CD4-positive, alpha-beta T cell treated with Interleukin-6 for 4 hours (primary cell): Measurements from ENCODE around the gene ABCA8.
"Not testable (repeated sequence)": the region's sequence is repeated elsewhere in the genome, so short reads cannot be mapped to it uniquely, and the experiment has no call there.

Experiments
- DNase-seq: peaks from one replicate; pipeline ENCODE4 v3.0.0-alpha.2; 2020; ENCODE audit warnings: mixed read lengths

The ABCA8 gene

GRCh38 chr17:68955181-68955841 is at the start of gene ABCA8:
Gene ABCA8, minus strand, starts transcription at chr17:68955392. Its CDS starts 13,358 bp downstream, at chr17:68942034.
- DNase-seq: no peak

GRCh38 chr17:69004759-69005158 is 49.6 kb upstream of the ABCA8 start:
- not testable (repeated sequence) for DNase-seq

GRCh38 chr17:68999743-69000142 is 44.6 kb upstream of the ABCA8 start:
- not testable (repeated sequence) for DNase-seq

DNA sequence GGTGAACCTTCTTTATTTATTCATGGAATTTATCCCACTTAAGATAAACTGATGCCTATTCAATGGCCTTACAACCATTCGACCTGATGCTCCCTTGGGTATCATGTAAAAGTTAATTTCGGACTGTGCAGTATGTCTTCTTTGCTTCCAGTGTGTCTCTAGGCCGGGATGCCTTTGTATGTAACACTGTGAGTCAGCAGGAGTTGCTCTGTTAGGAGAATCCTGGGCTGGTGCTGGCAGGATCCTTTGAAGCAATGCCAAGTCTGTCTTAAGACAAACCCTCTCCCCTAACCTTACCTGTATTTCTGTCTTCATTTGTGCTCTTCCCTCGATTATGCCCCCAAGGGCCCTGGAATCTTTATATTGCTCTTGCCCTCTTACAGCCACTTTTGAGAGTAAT is 37.9 kb upstream of the ABCA8 start:
- DNase-seq: no peak

DNA sequence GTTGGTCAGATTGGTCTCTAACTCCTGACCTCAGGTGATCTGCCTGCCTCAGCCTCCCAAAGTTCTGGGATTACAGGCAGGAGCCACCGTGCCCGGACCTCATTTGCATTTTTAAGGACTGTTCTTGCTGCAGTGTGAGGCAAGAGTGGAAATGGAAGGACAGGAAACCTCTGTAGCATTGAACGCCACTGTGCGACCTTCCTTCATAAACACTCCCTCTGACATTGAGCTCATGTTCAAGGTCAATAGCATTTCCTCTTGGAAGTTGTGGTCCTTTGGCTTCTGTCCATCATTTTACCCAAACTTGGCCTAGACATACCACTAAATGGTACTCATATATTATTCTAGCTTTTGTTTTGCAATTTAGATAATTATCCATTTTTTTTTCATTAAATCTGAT is 32.8 kb upstream of the ABCA8 start:
- no peak for DNase-seq

DNA sequence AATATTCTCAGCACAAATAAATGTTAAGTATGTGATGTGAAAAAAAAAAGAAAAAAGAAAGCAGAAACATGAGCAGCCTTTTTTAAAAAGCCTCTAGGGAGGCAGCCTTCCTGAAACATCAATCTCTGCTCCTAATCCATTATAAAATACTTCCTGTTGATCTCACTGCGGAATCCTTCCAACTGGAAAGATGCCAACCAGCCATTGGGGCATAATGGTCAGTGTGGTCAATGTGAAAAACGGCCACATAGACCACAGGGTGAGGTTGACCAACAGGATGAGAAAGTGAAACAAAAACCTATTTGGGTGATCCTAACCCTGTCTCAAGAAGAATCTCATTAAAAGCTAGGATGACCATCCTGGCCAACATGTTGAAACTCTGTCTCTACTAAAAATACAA is 26.1 kb upstream of the ABCA8 start:
- no peak for DNase-seq

DNA sequence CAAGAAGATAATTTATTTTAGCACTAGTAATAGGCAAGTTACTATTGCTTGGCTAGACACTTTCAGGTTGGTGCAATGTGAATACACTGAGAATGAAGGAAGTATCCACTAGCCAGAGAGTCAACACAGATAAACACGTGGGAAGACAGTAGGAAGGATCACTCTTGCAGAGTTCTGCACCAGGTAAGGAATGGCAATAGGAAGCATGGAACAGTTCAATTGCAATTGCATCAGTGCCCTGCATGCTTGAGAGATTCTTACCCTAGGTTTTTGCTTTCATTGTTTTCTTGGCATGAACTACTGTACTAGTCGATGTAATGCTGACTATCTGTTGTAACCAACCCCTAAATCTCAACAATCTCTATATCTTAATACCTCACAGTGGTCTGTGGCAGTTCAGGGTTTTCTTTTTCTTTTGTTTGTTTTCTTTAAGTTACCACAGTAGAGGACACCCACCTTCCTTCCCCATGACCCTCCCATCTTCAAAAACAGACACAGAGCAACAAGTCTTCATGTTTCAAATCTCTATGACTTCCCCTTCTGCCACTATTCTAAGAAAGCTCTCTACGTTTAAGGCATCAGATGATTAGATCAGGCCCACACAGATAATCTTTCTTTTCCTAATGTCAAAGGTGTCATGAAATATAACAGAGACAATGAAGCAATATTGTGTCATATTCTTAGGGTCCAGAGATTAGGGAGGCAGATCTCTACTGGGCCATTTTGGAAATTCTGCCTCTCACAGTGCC is 18.1 kb upstream of the ABCA8 start:
- no peak for DNase-seq

DNA sequence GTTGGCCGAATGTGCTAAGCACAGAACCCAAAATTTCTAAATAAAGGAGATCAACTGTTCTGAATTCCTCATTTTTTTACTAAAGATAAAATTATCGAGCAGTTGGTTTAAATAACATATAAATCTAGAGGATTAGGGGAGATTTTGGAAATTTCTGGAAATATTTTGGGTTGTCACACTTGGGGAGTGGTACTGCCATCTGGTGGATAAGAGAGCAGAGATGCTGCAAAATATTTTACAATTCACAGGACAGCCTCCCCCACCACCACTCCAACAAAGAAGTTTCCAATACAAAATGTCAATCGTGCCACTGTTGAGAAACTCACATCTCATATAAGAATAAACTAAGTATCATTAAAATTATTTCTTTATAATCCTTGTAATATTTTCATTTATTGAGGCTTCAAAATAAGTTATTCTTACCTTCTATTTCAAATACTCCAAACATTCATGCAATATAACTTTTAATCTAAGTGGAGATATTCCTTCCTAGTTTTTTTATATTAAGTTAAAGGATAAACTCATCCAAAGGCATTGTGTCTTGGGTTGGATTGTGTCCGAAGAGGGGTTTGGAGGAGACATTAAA is 17.0 kb upstream of the ABCA8 start:
- DNase-seq: no peak

DNA sequence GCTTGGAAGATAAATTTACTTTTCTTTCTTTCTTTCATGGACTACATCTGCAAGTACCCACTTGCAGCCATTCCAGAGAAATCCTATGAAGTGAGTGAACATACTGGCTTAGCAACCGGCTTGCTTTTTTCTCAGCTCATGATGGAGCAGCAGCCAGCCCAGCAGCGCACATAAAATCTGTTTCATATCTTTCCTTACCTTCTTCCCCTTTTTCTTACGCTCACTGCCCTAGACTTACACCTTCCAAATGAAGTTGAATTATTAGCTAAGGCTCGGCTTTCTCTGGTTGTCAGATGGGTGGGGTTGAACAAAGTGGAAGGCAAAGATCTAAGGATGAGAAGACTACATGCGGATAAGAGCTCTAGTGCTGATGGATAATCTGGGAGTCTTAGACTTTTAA is 13.9 kb upstream of the ABCA8 start:
- no peak for DNase-seq

GRCh38 chr17:68963958-68964357 is 8.8 kb upstream of the ABCA8 start:
- DNase-seq: no peak

- DNase-seq: no peak
Measured at GRCh38 chr17:68961214-68961882, 6.2 kb upstream of the ABCA8 start.

DNA sequence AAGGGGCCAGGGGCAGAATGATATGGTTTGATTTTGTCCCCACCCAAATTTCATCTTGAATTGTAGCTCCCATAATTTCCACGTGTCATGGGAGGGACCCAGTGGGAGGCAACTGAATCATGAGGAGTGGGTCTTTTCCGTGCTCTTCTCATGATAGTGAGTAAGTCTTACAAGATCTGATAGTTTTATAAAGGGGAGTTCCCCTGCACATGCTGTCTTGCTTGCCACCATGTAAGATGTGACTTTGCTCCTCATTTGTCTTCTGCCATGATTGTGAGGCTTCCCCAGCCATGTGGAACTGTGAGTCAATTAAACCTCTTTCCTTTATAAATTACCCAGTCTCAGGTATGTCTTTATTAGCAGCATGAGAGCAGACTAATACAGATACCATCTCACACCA is 3.9 kb upstream of the ABCA8 start:
- DNase-seq: not testable (repeated sequence)

DNA sequence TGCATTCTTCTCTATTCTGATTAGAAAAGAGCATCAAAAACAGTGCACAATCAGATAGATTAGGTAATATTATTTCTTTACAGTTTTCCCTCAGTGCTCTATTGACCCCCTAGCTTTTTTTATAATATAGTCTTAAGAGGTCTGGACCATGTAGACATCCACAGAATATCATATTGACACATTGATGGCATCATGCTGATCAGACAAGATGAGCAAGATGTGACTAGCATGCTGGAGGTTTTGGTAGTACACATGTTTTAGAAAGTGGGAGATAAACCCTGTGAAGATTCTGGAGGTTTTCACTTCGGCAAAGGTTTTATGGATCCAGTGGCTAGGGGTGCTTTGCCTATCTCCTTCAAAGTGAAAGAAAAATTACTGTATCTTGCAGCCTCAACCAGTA is 2.8 kb upstream of the ABCA8 start:
- DNase-seq: no peak

DNA sequence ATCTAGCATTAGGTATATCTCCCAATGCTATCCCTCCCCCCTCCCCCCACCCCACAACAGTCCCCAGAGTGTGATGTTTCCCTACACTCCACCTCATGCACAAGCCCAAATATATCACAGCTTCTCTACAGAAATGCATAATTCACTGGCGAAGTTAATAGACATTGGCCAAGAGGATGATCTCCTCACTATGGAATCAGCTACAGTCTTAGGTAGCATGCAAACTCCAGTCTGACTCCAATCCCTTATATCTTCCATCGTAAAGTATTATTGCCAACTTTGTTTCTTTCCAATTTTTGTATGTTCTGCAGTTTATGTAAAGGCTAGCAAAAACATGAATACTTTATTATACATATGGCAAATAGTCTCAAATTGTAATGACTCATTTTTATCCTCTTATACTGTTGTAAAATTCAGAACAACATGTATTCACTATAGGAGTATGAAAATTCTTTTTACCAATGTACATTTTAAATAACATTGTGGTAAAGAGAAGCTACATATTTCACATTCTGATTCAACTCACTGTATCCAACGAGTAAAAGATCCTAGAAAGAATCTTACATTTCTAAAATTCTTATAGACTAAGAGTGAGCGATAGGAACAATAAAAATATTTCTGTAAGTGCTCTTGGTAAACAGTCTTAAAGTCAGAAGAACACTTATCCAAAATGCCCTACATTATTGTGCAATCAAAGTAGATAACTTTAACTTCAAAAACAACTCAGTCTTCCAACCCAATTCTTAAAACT is 871 bp downstream of the ABCA8 start:
- no peak for DNase-seq

DNA sequence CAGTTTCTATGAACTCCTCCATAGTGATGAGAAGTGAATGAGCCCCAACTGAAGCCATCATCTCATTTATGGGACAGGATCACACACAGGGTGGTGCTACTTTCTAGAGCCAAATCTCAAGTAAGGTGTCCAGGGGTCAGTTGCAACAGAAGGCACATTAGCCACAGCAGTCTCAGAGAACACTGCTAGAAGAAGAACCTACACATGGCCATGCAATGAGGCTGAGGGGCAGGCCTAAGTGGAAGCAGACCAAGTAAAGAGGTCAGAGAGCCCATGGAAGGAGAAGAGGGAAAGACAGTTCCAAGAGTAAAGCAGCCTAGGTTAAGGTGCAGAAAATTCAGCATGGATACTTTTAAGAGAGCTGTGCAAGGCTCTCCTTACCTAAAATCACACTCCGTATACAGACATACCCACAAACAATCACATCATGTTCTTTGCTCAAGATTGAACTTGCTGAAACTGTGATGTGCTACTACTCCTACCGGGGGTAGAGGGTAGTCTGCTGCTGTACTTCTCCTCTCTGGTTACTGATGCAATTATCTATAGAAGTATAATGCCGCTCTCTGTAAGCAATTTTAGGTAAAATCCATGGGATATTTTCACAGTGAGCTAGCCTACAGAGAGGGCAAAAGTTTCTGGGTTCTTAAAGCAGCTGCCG is 1.7 kb downstream of the ABCA8 start:
- DNase-seq: no peak

DNA sequence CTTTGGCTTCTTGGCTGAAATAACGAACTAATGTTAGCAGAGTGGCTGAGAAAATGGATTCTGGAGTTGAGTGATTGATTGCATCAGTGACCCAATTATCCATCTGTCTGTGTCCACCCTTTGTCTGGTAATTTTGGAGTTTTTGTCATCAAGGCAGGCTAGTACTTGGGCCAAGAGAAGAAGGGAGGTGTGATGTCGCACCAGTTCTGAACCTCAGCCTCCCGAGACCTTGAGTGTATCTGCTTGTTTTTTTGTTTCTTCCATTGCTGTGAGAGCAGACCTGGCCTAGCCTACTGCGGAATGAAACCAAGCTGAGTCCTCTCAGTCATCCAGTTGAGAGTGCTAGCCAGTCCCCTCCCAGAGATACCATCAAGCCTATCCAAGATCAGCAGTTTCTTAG is 4.5 kb downstream of the ABCA8 start:
- no peak for DNase-seq

DNA sequence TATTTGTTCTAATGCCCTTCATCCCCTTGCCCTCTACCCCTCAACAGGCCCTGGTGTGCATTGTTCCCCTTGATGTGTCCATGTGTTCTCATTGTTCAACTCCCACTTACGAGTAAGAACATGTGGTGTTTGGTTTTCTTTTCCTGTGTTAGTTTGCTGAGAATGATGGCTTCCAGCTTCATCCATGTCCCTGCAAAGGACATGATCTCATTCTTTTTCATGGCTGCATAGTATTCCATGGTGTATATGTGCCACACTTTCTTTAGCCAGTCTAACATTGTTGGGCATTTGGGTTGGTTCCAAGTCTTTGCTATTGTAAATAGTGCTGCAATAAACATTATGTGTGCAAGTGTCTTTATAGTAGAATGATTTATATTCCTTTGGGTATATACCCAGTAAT is 7.3 kb downstream of the ABCA8 start:
- not testable (repeated sequence) for DNase-seq

DNA sequence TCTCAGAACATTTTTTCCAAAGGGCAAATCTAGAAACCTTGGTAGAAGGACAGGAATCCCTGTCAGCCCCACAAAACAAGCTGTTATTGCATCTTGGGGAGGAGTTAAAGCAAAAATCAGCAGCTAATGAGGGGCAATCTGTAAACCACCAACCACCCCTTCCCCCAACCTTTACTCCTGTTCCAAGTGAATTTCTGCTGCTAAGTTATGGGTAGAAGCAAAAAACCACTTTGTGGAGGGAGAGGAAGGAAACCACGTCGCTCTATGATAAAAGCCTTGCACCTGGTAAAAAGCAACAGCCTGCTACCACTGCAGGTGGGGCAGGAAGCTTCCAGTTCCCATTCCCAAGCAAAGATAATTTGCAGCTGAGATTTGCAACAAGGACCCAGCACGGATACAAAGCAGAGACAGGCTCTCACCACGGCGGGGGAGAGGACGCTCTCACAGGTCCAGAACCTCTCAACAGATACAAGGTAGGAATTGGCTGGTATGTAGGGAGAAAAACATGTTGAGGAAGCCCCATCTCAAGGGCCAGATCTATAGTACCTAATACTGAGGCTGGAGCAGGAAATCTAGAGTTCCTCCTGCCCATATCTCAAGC is 10.7 kb downstream of the ABCA8 start:
- DNase-seq: no peak

- DNase-seq: not testable (repeated sequence)
Measured at GRCh38 chr17:68943812-68944182, 11.4 kb downstream of the ABCA8 start.

GRCh38 chr17:68943123-68943811 is 11.9 kb downstream of the ABCA8 start:
- DNase-seq: no peak

GRCh38 chr17:68942389-68942788 is 12.8 kb downstream of the ABCA8 start:
- no peak for DNase-seq
